ENCODE measurements around the gene RNASET2. TPM values are rescaled to one million over a fixed set of nuclear protein-coding genes. Genes with fewer than 3 reads are reported as not detected.

Gene RNASET2
- total and polyA plus RNA-seq, 2 of the 13 experiments (the other 11 are each of a cell fraction or from before 2014, with no cell fraction given): 44.6 to 597 TPM

DNA sequence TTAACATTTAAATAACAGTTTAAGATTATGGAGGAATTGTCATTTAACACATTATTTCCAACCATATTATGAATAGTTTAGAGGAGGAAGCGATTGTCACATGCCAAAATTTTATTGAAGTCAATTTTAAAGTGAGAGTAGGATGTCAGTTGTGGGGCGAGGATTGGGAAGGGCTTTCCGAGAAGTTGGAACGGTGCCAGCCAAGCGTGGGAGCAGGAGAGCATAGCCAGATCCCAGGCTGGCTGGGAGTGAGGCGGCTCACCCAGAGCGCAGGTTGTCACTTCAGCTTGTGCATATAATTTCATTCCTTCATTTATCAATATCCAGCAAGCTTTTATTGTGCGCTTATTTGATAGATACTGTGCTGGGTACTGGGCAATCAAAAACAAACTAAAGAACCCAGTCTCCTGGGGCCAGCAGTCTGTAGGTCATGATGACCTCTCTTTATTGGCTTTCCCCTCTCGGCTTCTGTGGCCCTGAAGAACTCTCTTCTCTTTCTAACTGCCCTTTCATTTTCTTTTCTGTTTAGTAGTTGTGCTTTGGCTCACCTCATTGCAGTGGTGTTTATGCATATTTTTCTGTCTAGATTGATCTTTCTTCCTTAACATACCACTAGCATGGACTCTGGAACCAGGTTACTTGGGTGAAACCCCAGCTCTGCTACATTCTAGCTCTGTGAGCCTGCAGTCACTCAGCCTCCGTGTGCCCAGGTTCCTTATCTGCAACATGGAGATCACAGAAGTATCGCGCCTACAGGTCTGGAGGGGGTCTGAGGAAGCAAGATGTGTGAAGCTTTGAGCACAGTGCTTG lies 49.2 kb upstream of the RNASET2 start:
- in situ Hi-C loops (cut with HindIII; ENCODE audit: extremely low pct_ligation_motif_present, low pct_unique_long_range_greater_than_20kb): loop anchor here (25.0 kb wide), 1 partner anchor 132 kb away; no protein-coding TSS in a partner anchor
- Histone ChIP-seq H4K20me1 (ENCODE audit: insufficient read depth, low read length) (peaks cover 9% of the 10 kb centered on the region; the same call in 1 of the 2 replicates), H3K9me3 (ENCODE audit: low read length) (no peaks in the 10 kb centered on the region), H3K27ac (ENCODE audit: extremely low read length, insufficient read depth, low read length) (no peak overlapping the region), H2AFZ (ENCODE audit: low read length) (no peak overlapping the region), H3K4me1 (ENCODE audit: insufficient read depth, low read length) (peaks cover 50% of the 10 kb centered on the region), H3K36me3 (replicated peaks in 1 of 2; ENCODE audit: control insufficient read depth in 1 of 2, insufficient read depth in 2 of 2, low read length in 2 of 2) (peaks cover 15 to 77% of the 10 kb centered on the region in 2 experiments), H3K9ac (ENCODE audit: insufficient read depth, low read depth, low read length) (no peak overlapping the region), H3K4me2 (ENCODE audit: low read depth, low read length) (no peak overlapping the region), H3K79me2 (ENCODE audit: insufficient read depth, low read length) (peaks cover 50% of the 10 kb centered on the region), H3K4me3 (replicated peaks in 1 of 3; ENCODE audit: insufficient read depth in 1 of 3, low read depth in 2 of 3, low read length in 3 of 3) (no peak overlapping the region), H3K27me3 (ENCODE audit: control insufficient read depth in 1 of 2, insufficient read depth in 2 of 2, low read length in 2 of 2) (no peaks in the 10 kb centered on the region)
- CTCF ChIA-PET (ENCODE audit: low intra/inter-chr PET ratio, low total read pairs): no interaction called here
- TF ChIP-seq HNRNPL (IDR thresholded peaks at IDR 0.05; ENCODE audit: low read depth, low read length): no peak
- TF ChIP-seq SP4 (CRISPR knock-in tag; IDR thresholded peaks at IDR 0.05): no peak
- TF ChIP-seq SIN3A (IDR thresholded peaks at IDR 0.05; ENCODE audit: borderline replicate concordance, low read depth, low read length): no peak
- TF ChIP-seq JUND (CRISPR knock-in tag; IDR thresholded peaks at IDR 0.05): no peak
- peak; percentile 50; the same call in 1 of the 2 replicates for TF ChIP-seq RBFOX2 (IDR thresholded peaks at IDR 0.05; ENCODE audit: low read depth, low read length)
- TF ChIP-seq, protein P1, sequence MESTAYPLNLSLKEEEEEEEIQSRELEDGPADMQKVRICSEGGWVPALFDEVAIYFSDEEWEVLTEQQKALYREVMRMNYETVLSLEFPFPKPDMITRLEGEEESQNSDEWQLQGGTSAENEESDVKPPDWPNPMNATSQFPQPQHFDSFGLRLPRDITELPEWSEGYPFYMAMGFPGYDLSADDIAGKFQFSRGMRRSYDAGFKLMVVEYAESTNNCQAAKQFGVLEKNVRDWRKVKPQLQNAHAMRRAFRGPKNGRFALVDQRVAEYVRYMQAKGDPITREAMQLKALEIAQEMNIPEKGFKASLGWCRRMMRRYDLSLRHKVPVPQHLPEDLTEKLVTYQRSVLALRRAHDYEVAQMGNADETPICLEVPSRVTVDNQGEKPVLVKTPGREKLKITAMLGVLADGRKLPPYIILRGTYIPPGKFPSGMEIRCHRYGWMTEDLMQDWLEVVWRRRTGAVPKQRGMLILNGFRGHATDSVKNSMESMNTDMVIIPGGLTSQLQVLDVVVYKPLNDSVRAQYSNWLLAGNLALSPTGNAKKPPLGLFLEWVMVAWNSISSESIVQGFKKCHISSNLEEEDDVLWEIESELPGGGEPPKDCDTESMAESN (CRISPR knock-in tag; conservative IDR thresholded peaks at IDR 0.05): no peak
- BruUV-seq (replicated peaks): no TSS peak
- DNase-seq (ENCODE audit: low spot score) (no peak), FAIRE-seq (no peak), ATAC-seq (no peak; the same call in 1 of the 3 replicates)
- WGBS (ENCODE audit: low lambda C conversion rate): 96% methylated on average over 12 of the region's 12 CpGs
- POLR2A ChIA-PET: no interaction called here
- intact Hi-C loops (cut with micrococcal nuclease; ENCODE audit: unreplicated experiment): no loop called here

Measured in HepG2 (cell line).